Measurements from ENCODE around the gene IFT57.

Gene IFT57

GRCh38 chr3:108183181-108183580, 39.0 kb downstream of the IFT57 start:
- H4K20me1 ChIP-seq (ENCODE audit: insufficient read depth, low read length, poor library complexity, severe bottlenecking) = no peaks in the 10 kb centered on the region
- no peaks in the 10 kb centered on the region; the same call in 1 of the 2 replicates for H3K9me3 ChIP-seq (ENCODE audit: insufficient read depth, low read depth, low read length)
- no peaks in the 10 kb centered on the region for H3K27me3 ChIP-seq (ENCODE audit: insufficient read depth, low read length, poor library complexity, severe bottlenecking)
- no peak overlapping the region for H2AFZ ChIP-seq (ENCODE audit: low read length)
- H3K9me2 ChIP-seq (replicated peaks; ENCODE audit: low read depth, low read length) = no peaks in the 10 kb centered on the region
- H3F3A ChIP-seq (ENCODE audit: low read depth) = 0 out of 2 replicates have a peak, but pooled peaks cover 4% of the 10 kb centered on the region
- no peak overlapping the region for H3K4me3 ChIP-seq (ENCODE audit: low read length, poor library complexity, severe bottlenecking)
- H3K79me2 ChIP-seq (ENCODE audit: insufficient read depth, low read length) = no peaks in the 10 kb centered on the region
- H3K9ac ChIP-seq (ENCODE audit: low read depth, low read length, poor library complexity, severe bottlenecking) = no peak overlapping the region
- H3K4me1 ChIP-seq (ENCODE audit: insufficient read depth, low read length, poor library complexity, severe bottlenecking) = peaks cover 4% of the 10 kb centered on the region
- no peak for TF ChIP-seq CTCF (conservative IDR thresholded peaks at IDR 0.05; ENCODE audit: low read length)
- H3K4me2 ChIP-seq (ENCODE audit: low read depth, low read length, poor library complexity, severe bottlenecking) = no peak overlapping the region
- no peaks in the 10 kb centered on the region for H3K36me3 ChIP-seq (ENCODE audit: insufficient read depth, low read length)

- H3K36me3 ChIP-seq (ENCODE audit: insufficient read depth, low read length) = no peaks in the 10 kb centered on the region
- H3K9me2 ChIP-seq (replicated peaks; ENCODE audit: low read depth, low read length) = no peaks in the 10 kb centered on the region
- no peak for TF ChIP-seq EZH2phosphoT487 (IDR thresholded peaks at IDR 0.05; ENCODE audit: borderline replicate concordance)
- TF ChIP-seq CTCF (conservative IDR thresholded peaks at IDR 0.05; ENCODE audit: low read length) = no peak
- no peaks in the 10 kb centered on the region for H3K27me3 ChIP-seq (ENCODE audit: insufficient read depth, low read length, poor library complexity, severe bottlenecking)
- no peak overlapping the region for H3K4me2 ChIP-seq (ENCODE audit: low read depth, low read length, poor library complexity, severe bottlenecking)
- H3K4me1 ChIP-seq (ENCODE audit: insufficient read depth, low read length, poor library complexity, severe bottlenecking) = peaks cover 9% of the 10 kb centered on the region
- 0 out of 2 replicates have a peak, but pooled peaks cover 4% of the 10 kb centered on the region for H3F3A ChIP-seq (ENCODE audit: low read depth)
- no peak overlapping the region for H3K4me3 ChIP-seq (ENCODE audit: low read length, poor library complexity, severe bottlenecking)
- no peak overlapping the region for H2AFZ ChIP-seq (ENCODE audit: low read length)
- H3K9ac ChIP-seq (ENCODE audit: low read depth, low read length, poor library complexity, severe bottlenecking) = no peak overlapping the region
- H3K79me2 ChIP-seq (ENCODE audit: insufficient read depth, low read length) = no peaks in the 10 kb centered on the region
- no peaks in the 10 kb centered on the region for H4K20me1 ChIP-seq (ENCODE audit: insufficient read depth, low read length, poor library complexity, severe bottlenecking)
- H3K9me3 ChIP-seq (ENCODE audit: insufficient read depth, low read depth, low read length) = no peaks in the 10 kb centered on the region; the same call in 1 of the 2 replicates
Observed at GRCh38 chr3:108182339-108182738, 39.9 kb downstream of the IFT57 start.

GRCh38 chr3:108181172-108181571, 41.1 kb downstream of the IFT57 start:
- no peak overlapping the region for H3K9ac ChIP-seq (ENCODE audit: low read depth, low read length, poor library complexity, severe bottlenecking)
- no peaks in the 10 kb centered on the region for H3K36me3 ChIP-seq (ENCODE audit: insufficient read depth, low read length)
- H4K20me1 ChIP-seq (ENCODE audit: insufficient read depth, low read length, poor library complexity, severe bottlenecking) = no peaks in the 10 kb centered on the region
- TF ChIP-seq CTCF (conservative IDR thresholded peaks at IDR 0.05; ENCODE audit: low read length) = no peak
- no peak for TF ChIP-seq EZH2phosphoT487 (IDR thresholded peaks at IDR 0.05; ENCODE audit: borderline replicate concordance)
- peaks cover 15% of the 10 kb centered on the region for H3K4me1 ChIP-seq (ENCODE audit: insufficient read depth, low read length, poor library complexity, severe bottlenecking)
- no peak overlapping the region for H3K4me3 ChIP-seq (ENCODE audit: low read length, poor library complexity, severe bottlenecking)
- H3K9me3 ChIP-seq (ENCODE audit: insufficient read depth, low read depth, low read length) = no peaks in the 10 kb centered on the region; the same call in 1 of the 2 replicates
- H3F3A ChIP-seq (ENCODE audit: low read depth) = 0 out of 2 replicates have a peak, but pooled peaks cover 4% of the 10 kb centered on the region
- no peaks in the 10 kb centered on the region for H3K9me2 ChIP-seq (replicated peaks; ENCODE audit: low read depth, low read length)
- peak overlapping the region; percentile 51 for H2AFZ ChIP-seq (ENCODE audit: low read length)
- H3K27me3 ChIP-seq (ENCODE audit: insufficient read depth, low read length, poor library complexity, severe bottlenecking) = no peaks in the 10 kb centered on the region
- H3K79me2 ChIP-seq (ENCODE audit: insufficient read depth, low read length) = no peaks in the 10 kb centered on the region
- H3K4me2 ChIP-seq (ENCODE audit: low read depth, low read length, poor library complexity, severe bottlenecking) = no peak overlapping the region
